ENCODE measurements around the gene SEC24D. TPM values are rescaled to one million over a fixed set of nuclear protein-coding genes. Genes with fewer than 3 reads are reported as not detected.

Gene SEC24D
- total and polyA plus RNA-seq, 2 of the 8 experiments (the other 6 are each of a cell fraction or from before 2014, with no cell fraction given), result 28.9 to 91.6 TPM

DNA sequence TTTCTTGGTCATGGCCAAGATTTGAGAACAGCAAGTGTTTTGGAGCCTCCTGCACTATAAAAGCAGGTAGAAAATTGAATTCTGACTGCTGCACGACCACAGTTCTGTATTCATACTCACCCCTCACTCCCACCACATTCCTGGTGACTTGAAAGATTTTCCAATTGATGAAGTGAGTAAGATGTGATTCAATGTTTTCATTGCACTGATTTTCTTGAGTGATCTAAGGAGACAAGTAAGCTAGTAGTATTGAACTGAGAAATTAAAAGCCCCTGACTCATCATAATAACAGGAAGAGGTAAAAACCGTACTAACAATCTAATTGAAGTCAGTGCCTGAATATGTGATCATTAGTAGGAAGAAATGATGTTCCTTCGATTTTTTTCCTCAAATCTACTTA, 6.1 kb upstream of the SEC24D start:
- TF ChIP-seq SUZ12 (IDR thresholded peaks at IDR 0.05; ENCODE audit: low read length), result no peak
- no peak for TF ChIP-seq POU5F1 (IDR thresholded peaks at IDR 0.05; ENCODE audit: low read depth, low read length)
- no peak for TF ChIP-seq KDM5A (IDR thresholded peaks at IDR 0.05; ENCODE audit: low read length)
- TF ChIP-seq SP2 (IDR thresholded peaks at IDR 0.05; ENCODE audit: low read length), result no peak
- no peak for TF ChIP-seq KDM1A (IDR thresholded peaks at IDR 0.05; ENCODE audit: borderline replicate concordance, low read length)
- no peak for TF ChIP-seq JUN (IDR thresholded peaks at IDR 0.05; ENCODE audit: low read depth, low read length)
- no peak for TF ChIP-seq TEAD4 (IDR thresholded peaks at IDR 0.05; ENCODE audit: low read depth, low read length)
- TF ChIP-seq ASH2L (IDR thresholded peaks at IDR 0.05; ENCODE audit: low read length), result no peak
- no peak for TF ChIP-seq TBP (IDR thresholded peaks at IDR 0.05; ENCODE audit: low read depth, low read length)
- no peak for TF ChIP-seq SP4 (IDR thresholded peaks at IDR 0.05; ENCODE audit: low read length)
- no peak for TF ChIP-seq EGR1 (IDR thresholded peaks at IDR 0.05; ENCODE audit: borderline replicate concordance, low read depth, low read length)
- Histone ChIP-seq H3K27me3 (replicated peaks in 1 of 4; ENCODE audit: control insufficient read depth in 3 of 4, extremely low read depth in 1 of 4, insufficient read depth in 3 of 4, low read length in 3 of 4) (no peaks in the 10 kb centered on the region), H3K79me1 (ENCODE audit: low read depth, low read length) (no peaks in the 10 kb centered on the region; the same call in 1 of the 2 replicates), H3K56ac (replicated peaks; ENCODE audit: insufficient read length, low read depth, low read length) (no peak overlapping the region), H3K4me2 (ENCODE audit: insufficient read depth in 1 of 2, low read depth in 2 of 2, low read length in 2 of 2) (no peak overlapping the region), H2BK120ac (replicated peaks; ENCODE audit: low read depth, low read length) (no peak overlapping the region), H2BK12ac (ENCODE audit: low read depth, low read length) (no peak overlapping the region), H3K4me1 (replicated peaks in 1 of 4; ENCODE audit: control insufficient read depth in 3 of 4, insufficient read depth in 4 of 4, low read length in 3 of 4) (peaks cover 0 to 3% (median 1%) of the 10 kb centered on the region in 4 experiments; a peak in 3 of 7 replicates), H4K5ac (ENCODE audit: insufficient read length, low read depth, low read length) (no peak overlapping the region), H3K18ac (ENCODE audit: extremely low read depth, low read length) (no peak overlapping the region), H3K27ac (ENCODE audit: low read depth, low read length) (no peak overlapping the region), H3K23me2 (ENCODE audit: low read depth, low read length) (no peaks in the 10 kb centered on the region), H3K36me3 (ENCODE audit: control insufficient read depth in 2 of 4, insufficient read depth in 4 of 4, low read length in 3 of 4) (no peaks in the 10 kb centered on the region), H3K14ac (ENCODE audit: insufficient read length) (no peak overlapping the region), H2BK5ac (ENCODE audit: low read depth, low read length) (no peak overlapping the region), H3K9ac (replicated peaks in 1 of 4; ENCODE audit: extremely low read depth in 1 of 4, low read depth in 3 of 4, low read length in 3 of 4) (no peak overlapping the region), H4K91ac (replicated peaks; ENCODE audit: insufficient read length, low read length) (no peak overlapping the region), H4K8ac (ENCODE audit: extremely low read depth, insufficient read depth, low read length) (no peak overlapping the region), H2AFZ (ENCODE audit: low read length) (no peak overlapping the region), H3K9me3 (ENCODE audit: insufficient read depth in 2 of 2, low read depth in 1 of 2, low read length in 1 of 2) (no peaks in the 10 kb centered on the region), H2AK5ac (ENCODE audit: low read depth, low read length) (no peak overlapping the region), H3K79me2 (ENCODE audit: control insufficient read depth in 1 of 2, insufficient read depth in 2 of 2, low read length in 2 of 2) (no peaks in the 10 kb centered on the region), H2BK15ac (ENCODE audit: low read length) (no peak overlapping the region), H3K4ac (replicated peaks; ENCODE audit: insufficient read length, low read depth, low read length) (no peak overlapping the region), H3K4me3 (ENCODE audit: extremely low read depth in 1 of 4, insufficient read depth in 2 of 4, low read depth in 3 of 4, low read length in 4 of 4) (no peak overlapping the region), H4K20me1 (replicated peaks in 1 of 2; ENCODE audit: control insufficient read depth in 1 of 2, insufficient read depth in 2 of 2, low read length in 2 of 2) (no peaks in the 10 kb centered on the region), H2BK20ac (ENCODE audit: low read length) (no peak overlapping the region), H3K23ac (ENCODE audit: insufficient read length) (no peak overlapping the region)
- ChIA-PET CTCF (ENCODE audit: partially characterized antibody) (interaction anchor here (1.4 to 3.2 kb wide), 3 partner anchors 11 to 42 kb away, joined by 3 to 12 read pairs (median 3); no protein-coding TSS in a partner anchor), POLR2A (ENCODE audit: partially characterized antibody) (interaction anchor here (1.5 kb wide), 1 partner anchor 17 kb away, joined by 5 read pairs; no protein-coding TSS in a partner anchor)
- FAIRE-seq, result no peak
- 80% methylated on average over 3 of the region's 3 CpGs; no CpG with 5 or more reads in 1 of the 2 experiments for WGBS, 2 experiments (ENCODE audit: extremely low coverage in 1 of 2, insufficient coverage in 1 of 2, insufficient read length in 1 of 2, insufficient replicate concordance in 2 of 2, low coverage in 1 of 2, low lambda C conversion rate in 2 of 2, missing lambda C conversion rate in 1 of 2)
- no peak for DNase-seq (ENCODE audit: low read depth in 1 of 2, low spot score in 2 of 2)
